Myocyte (in vitro differentiated cells): ENCODE results near the gene DENND10. TPM values are rescaled to one million over a fixed set of nuclear protein-coding genes. Genes with fewer than 3 reads are reported as not detected.
"Not testable (repeated sequence)": the region's sequence is repeated elsewhere in the genome, so short reads cannot be mapped to it uniquely, and the experiment has no call there.

ENCODE experiments used
- DNase-seq: peaks from one replicate; pipeline ENCODE4 v3.0.0-alpha.2; 2012; ENCODE audit warnings: low read depth
- total RNA-seq: library from RNA; depleted of rRNA; stranded (reverse); fragments of >200 nt; gene quantifications from 2 replicates; pipeline ENCODE4 v1.2.3, GENCODE V29; 2014

DENND10 gene
- total RNA-seq, 1 donor from 2014 or later = 57.9 TPM

DNA sequence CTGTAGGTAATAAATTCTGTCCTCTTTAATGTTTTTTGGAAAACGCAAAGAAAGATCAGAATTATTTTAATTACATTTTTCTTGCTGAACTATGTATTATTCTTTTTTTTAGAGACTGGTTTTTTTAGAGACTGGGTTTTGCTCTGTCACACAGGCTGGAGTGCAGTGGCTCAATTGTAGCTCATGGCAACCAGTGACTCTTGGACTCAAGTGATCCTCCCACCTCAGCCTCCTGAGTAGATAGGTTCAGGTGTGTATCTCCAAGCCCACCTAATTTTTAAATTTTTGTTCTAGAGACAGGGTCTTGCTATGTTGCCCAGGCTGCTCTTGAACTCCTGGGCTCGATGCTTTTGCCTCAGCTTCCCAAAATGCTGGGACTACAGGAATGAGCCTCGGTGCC, 5.3 kb upstream of the DENND10 start:
- DNase-seq = no peak

- DNase-seq = no peak
These were observed 3.3 kb upstream of the DENND10 start for GRCh38 chr10:119100434-119101238.

DNA sequence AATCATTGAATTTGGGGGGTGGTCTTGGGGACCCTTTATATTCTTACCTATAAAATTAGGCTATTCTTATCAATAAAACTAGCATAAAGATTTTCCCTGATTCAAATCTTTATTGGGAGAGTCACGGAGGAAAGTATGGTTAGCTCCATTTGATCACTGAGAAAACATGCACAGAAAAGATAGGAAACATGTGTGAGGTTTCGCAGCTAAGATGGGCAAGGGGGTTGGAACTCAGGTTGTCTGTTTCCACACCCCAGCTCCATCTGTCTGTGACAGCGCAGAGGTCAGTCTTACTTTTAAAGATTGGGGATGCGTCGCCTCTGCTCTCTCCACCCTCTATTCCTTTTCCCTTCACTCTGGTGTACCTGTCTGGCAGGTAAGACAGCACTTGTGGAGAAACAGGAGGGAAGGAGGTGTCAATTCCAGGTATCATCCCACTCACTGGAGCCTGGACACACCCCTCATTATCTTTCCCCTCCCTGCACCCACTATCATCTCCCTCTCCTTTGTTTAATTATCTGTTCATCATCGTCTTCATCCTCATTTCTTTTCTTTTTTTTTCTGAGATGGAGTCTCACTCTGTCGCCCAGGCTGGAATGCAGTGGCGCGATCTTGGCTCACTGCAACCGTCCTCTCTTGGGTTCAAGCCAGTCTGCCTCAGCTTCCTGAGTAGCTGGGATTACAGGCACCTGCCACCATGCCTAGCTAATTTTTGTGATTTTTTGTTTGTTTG, 2.4 kb upstream of the DENND10 start:
- DNase-seq = no peak

GRCh38 chr10:119103241-119103902, 541 bp upstream of the DENND10 start:
- DNase-seq = no peak

DNA sequence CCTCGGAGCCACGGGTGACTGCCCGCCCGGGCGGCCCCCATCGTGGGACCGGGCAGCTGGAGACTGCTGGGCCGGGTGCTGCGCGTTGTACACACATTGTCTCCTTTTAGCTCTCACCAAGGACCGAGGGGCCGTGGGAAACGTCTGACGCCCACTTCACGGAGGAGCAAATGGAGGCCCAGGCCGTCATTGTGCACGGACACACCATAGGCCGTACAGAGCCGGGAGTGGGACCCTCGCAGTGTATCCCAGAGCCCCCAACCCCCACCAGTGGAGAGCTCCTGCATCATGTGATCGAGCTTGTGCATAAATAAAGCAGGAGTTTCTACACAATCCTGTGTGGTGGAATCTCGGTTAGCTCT, 722 bp downstream of the DENND10 start:
- DNase-seq = peak; percentile 23

- DNase-seq = no peak
These were observed 1.2 kb downstream of the DENND10 start for GRCh38 chr10:119105155-119105554.

- not testable (repeated sequence) for DNase-seq
These were observed 2.0 kb downstream of the DENND10 start for GRCh38 chr10:119105899-119106298.

GRCh38 chr10:119107106-119107505, 3.2 kb downstream of the DENND10 start:
- DNase-seq = not testable (repeated sequence)

DNA sequence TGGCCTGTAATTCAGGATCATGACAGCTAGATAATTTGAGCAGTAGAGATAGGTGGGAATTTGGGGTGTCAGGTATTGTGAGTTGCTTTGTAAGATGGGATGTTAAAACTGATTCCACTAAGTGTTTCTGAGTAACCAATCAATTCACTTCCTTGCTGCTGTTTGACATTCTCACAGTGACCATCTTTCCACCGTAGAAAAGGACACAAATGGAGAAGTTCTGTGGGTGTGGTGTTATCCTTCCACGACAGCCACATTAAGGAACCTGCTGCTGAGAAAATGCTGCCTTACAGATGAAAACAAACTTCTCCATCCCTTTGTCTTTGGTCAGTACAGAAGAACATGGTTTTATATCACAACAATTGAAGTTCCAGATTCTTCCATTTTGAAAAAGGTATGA, 3.9 kb downstream of the DENND10 start:
- not testable (repeated sequence) for DNase-seq

DNA sequence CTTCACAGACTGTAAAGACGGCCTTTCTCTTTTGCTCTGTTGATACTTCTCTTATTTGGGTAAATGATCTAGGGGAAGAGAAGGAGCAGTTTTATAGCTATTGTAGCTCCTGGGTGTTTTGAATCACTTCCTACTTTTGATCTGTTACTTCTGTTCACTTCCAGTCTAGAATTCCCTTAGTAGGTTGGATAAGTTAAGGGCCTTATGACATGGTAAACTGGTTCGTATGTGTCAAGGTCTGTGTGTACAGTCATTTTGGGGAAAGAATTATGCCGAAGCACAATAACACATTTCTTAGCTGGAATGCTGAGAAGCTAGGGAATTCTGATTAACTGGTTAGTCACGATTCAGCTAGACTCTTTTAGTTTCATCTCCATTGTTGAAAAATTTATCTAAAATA, 8.1 kb downstream of the DENND10 start:
- no peak for DNase-seq

GRCh38 chr10:119113751-119114732, 10.1 kb downstream of the DENND10 start:
- no peak for DNase-seq

DNA sequence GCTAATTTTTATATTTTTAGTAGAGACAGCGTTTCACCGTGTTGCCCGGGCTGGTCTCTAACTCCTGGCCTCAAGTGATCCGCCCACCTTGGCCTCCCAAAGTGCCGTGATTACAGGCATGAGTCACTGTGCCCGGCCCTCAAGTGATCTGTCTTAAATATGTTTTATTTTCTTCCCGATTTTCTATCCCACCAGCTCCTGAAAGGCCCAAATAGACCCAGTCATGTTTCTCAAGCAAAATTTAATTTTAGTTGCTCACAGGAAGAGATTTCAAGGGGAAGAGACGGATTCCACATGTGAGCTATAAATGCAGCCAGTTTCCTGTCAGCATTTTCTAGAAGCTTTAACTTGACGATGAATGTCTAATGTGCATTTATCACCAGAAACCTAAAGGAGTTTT, 12.0 kb downstream of the DENND10 start:
- no peak for DNase-seq

- DNase-seq = no peak
These were observed 12.5 kb downstream of the DENND10 start for GRCh38 chr10:119116326-119116951.

DNA sequence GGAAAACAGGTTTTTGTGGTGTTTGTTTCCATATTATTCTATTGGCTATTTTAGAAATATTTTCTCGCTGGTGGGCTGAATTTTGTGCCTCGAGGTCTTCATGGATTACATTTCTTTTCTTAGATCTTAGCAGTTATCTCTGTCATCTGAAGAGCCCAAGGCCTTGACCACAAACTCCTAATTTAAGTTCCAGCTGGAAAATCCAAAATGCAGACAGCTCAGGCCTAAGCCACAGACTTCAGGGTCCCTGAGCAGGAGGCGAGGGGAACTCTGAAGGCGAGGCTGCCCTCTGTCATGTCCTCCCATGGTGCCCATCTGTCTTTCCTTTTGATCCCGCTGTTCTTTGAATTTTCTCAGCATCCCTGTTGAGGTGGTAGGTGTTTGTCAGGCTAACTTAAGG, 14.3 kb downstream of the DENND10 start:
- peak; percentile 79 for DNase-seq

DNA sequence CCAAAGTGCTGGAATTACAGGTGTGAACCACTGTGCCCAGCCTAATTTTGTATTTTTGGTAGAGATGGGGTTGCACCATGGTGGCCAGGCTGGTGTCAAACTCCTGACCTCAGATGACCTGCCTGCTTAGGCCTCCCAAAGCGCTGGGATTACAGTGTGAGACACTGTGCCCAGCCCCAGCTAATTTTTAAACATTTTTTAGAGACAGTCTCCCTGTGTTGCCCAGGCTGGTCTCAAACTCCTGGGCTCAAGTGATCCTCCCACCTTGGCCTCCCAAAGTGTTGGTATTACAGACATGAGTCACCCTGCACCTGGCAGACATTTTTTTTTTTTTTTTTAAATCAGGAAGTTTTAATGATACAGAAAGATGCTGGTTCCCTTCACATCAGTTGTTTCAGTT, 15.5 kb downstream of the DENND10 start:
- DNase-seq = no peak

DNA sequence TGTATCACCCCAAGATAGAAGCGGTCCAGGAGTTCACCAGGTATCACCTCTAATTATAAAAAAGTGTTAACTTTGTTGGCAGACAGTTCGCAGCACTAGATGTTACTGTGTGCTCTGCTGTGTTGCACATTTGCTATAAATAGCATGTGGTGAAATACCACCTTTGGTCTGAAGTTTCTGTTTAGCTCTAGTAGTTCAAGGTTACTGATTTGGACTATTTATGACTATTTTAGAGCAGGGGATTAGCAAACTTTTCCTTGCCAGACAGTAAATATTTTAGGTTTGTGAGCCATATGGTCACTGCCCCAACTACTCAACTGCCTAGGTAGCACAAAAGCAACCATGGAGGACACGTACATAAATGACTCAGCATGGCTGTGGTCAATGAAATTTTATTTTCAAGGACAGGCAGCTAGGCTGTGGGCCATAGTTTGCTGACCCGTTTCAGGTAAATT, 16.5 kb downstream of the DENND10 start:
- DNase-seq = peak; percentile 45

- no peak for DNase-seq
These were observed 17.0 kb downstream of the DENND10 start for GRCh38 chr10:119120875-119121274.

- DNase-seq = no peak
These were observed 22.0 kb downstream of the DENND10 start for GRCh38 chr10:119125942-119126341.

GRCh38 chr10:119129721-119130120, 25.8 kb downstream of the DENND10 start:
- no peak for DNase-seq

GRCh38 chr10:119131512-119132240, 27.8 kb downstream of the DENND10 start:
- DNase-seq = peak; percentile 37
